Right atrium auricular region (tissue), 2 donors: Measurements from ENCODE around the gene ANTXR2. TPM values are rescaled to one million over a fixed set of nuclear protein-coding genes. Genes with fewer than 3 reads are reported as not detected.

Source experiments
- DNase-seq: peaks from one replicate; pipeline ENCODE4 v3.0.0-alpha.2; 2019; ENCODE audit warnings: low spot score
- H3K27ac ChIP-seq, 2 donors: fragments of 200-600 bp; sonication (generic); 1 replicate in 1 of 2; 2 replicates in 1 of 2; pipeline ENCODE4 v1.5.1; 2016 to 2019
- H3K27me3 ChIP-seq, 2 donors: fragments of 200-600 bp; sonication (generic); one replicate each; pipeline versions ENCODE4 v1.5.1 to v1.6.0; 2017 to 2019
- H3K36me3 ChIP-seq: fragments of 200-600 bp; sonication (generic); one replicate; pipeline ENCODE4 v1.5.1; 2016
- H3K4me1 ChIP-seq, 2 donors: fragments of 200-600 bp; sonication (generic); one replicate each; pipeline versions ENCODE4 v1.5.1 to v1.6.0; 2017 to 2019
- H3K4me3 ChIP-seq, 2 donors: fragments of 200-600 bp; sonication (generic); 1 replicate in 1 of 2; 2 replicates in 1 of 2; pipeline ENCODE4 v1.5.1; 2017 to 2019; ENCODE audit warnings: mild to moderate bottlenecking in 1 of 2, moderate library complexity in 1 of 2
- H3K9me3 ChIP-seq, 2 donors: fragments of 200-600 bp; sonication (generic); one replicate each; pipeline ENCODE4 v1.5.1; 2019
- CTCF ChIP-seq, 2 donors: fragments of 200-600 bp; sonication (generic); IDR thresholded peaks; one replicate each; pipeline ENCODE4 v1.5.1; 2019; ENCODE audit warnings: antibody characterized with exemption in 2 of 2
- total RNA-seq, 2 donors: library from RNA; depleted of rRNA; stranded (reverse); fragments of >200 nt; gene quantifications; one replicate each; pipeline ENCODE4 v1.1.0, GENCODE V29; 2016

Gene ANTXR2
- total RNA-seq, 2 donors from 2014 or later = 24.5 to 32.8 TPM

DNA sequence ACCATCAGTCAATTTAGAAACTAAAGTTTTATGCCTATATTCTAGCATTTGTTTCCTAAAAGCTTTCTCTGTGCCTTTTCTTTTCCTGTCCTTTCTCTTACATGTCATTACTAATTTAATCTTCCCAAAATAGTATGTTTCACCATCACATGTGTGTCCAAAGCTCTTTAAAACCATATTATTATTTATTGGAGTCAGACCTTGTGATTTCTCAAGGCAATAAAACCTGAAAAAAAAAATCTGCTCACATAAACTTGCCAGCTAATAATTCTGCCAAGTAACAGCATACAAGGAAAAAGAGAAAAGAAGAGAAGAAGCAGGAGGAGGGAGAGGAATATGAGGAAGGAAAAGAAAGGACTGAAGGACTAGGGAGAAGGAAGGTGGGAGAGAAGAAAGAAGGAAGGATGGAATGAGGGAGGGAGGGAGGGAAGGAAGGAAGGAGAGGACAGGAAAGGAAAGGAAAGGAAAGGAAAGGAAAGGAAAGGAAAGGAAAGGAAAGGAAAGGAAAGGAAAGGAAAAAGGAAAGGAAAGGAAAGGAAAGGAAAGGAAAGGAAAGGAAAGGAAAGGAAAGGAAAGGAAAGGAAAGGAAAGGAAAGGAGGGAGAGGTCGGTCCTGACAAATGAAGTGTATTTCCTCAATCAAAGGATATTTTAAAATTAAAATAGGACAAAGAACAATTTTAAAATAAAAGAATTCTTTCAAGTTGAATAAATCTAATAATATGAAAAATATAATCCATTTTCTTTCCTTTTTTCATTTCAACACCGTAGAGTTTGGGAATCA, 57.4 kb downstream of the ANTXR2 start:
- DNase-seq = no peak
- Histone ChIP-seq H3K9me3 (no peaks in the 10 kb centered on the region), H3K4me3 (no peak overlapping the region), H3K27me3 (no peaks in the 10 kb centered on the region), H3K27ac (no peak overlapping the region), H3K36me3 (peaks cover 21% of the 10 kb centered on the region), H3K4me1 (no peaks in the 10 kb centered on the region)
- TF ChIP-seq CTCF (IDR thresholded peaks at IDR 0.05) = no peak

DNA sequence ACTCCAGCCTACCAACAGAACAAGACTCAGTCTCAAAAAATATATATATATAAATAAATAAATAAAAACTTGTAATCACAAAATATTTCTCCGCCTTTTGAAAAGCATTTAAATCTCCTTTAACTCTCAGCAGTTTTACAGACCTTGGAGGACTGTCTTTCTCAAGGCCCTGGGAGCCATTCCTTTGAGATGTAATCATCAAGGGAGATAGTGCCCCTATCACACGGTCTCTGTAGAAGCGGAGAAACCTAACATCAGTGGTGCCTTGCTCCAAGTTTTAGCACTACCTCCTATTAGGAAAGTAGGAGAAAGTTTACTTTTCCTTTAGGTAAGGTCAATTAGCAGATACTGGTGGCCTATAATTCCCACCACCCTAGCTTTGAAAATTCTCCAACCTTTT, 58.5 kb downstream of the ANTXR2 start:
- no peak for TF ChIP-seq CTCF (IDR thresholded peaks at IDR 0.05)
- Histone ChIP-seq H3K36me3 (peaks cover 15% of the 10 kb centered on the region), H3K4me1 (no peaks in the 10 kb centered on the region), H3K27me3 (no peaks in the 10 kb centered on the region), H3K27ac (no peak overlapping the region), H3K4me3 (no peak overlapping the region), H3K9me3 (no peaks in the 10 kb centered on the region)
- DNase-seq = no peak

DNA sequence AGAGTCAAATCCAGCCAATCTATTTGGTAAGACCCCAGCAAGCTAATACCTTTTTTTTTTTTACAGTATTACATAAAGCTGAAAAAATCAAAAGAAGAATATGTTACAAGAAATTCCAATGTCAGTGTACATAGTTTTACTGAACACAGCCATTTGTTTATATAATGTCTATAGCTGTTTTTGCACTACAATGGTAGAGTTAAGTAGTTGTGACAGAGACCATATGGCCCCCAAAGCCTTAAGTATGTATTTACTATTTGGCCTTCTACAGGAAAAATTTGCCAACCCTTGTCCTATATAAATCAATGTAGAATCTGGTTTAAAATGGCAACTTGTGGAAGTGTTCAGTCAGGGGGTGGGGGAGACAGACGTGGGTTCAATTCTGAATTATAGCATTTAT, 60.7 kb downstream of the ANTXR2 start:
- peaks cover 0 to 6% of the 10 kb centered on the region in 2 donors for H3K4me1 ChIP-seq
- DNase-seq = no peak

DNA sequence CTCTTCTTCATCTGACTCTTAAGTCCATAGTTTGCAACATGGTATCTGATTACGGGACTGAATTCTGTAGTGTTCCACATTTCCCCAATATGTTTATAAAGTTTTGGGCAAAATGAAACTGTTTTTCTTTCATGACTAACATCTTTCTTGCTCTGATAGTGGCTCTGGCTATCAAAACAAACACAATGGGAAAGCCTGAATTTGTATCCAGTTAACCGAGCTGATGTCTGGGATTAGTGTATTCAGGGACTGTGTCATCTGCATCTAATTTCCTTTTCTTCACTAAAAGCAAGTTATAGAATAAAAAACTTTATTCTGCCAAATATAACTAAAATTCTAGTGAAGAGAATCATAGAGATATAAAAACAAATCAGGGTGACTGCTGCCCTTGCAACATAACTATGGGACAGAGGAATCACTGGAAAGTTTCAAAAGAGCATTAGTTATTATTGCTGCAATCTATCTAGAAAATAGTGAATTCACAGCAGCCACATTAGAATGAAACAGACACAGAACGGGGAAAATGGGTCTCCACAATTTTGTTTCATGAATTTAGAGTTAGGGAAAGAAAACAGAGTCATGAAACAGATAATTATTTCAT, 61.3 kb downstream of the ANTXR2 start:
- no peaks in the 10 kb centered on the region for H3K9me3 ChIP-seq
- H3K4me3 ChIP-seq = no peak overlapping the region
- H3K27ac ChIP-seq = no peak overlapping the region
- H3K4me1 ChIP-seq = peaks cover 0 to 11% of the 10 kb centered on the region in 2 donors
- peaks cover 4% of the 10 kb centered on the region for H3K36me3 ChIP-seq
- no peak for TF ChIP-seq CTCF (IDR thresholded peaks at IDR 0.05)
- no peaks in the 10 kb centered on the region for H3K27me3 ChIP-seq
- no peak for DNase-seq

More for the DNA sequence above, 60.7 kb downstream of the ANTXR2 start:
- Histone ChIP-seq H3K27me3 (no peaks in the 10 kb centered on the region), H3K4me3 (no peak overlapping the region), H3K36me3 (peaks cover 4% of the 10 kb centered on the region), H3K9me3 (no peaks in the 10 kb centered on the region), H3K27ac (no peak overlapping the region)
- TF ChIP-seq CTCF (IDR thresholded peaks at IDR 0.05) = no peak

DNA sequence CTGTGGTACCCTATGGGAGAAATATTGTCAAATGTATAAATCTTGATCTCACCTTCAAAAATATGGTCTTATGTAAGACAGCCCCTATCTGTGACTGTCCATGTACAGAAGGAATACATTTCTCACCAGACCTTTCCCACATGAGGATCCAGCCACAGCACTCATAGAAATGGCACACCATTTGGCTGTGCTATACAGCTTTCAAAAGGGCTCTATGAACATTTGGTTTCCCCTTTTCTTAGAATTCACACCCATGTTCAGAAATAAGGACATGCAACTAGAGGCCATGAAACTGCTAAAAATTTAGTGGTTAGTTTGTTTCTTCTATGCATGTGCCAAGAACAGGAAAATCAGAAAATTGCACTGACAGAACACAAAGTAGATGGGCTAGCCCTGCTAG, 62.7 kb downstream of the ANTXR2 start:
- Histone ChIP-seq H3K27ac (no peak overlapping the region), H3K36me3 (peaks cover 4% of the 10 kb centered on the region), H3K4me3 (no peak overlapping the region), H3K27me3 (no peaks in the 10 kb centered on the region), H3K9me3 (no peaks in the 10 kb centered on the region), H3K4me1 (peaks cover 0 to 19% of the 10 kb centered on the region in 2 donors)
- no peak for DNase-seq
- no peak for TF ChIP-seq CTCF (IDR thresholded peaks at IDR 0.05)
